NCI-H2171 (cell line): ENCODE measurements around the gene CRLF1.
A peak's percentile ranks its signal among the peaks of the same experiment; 100 is the strongest.
"Not testable (repeated sequence)": the region's sequence is repeated elsewhere in the genome, so short reads cannot be mapped to it uniquely, and the experiment has no call there.

Experiments
- DNase-seq: peaks from one replicate; lab custom pipeline; 2025; lab: John Stamatoyannopoulos, UW

The CRLF1 gene

DNA sequence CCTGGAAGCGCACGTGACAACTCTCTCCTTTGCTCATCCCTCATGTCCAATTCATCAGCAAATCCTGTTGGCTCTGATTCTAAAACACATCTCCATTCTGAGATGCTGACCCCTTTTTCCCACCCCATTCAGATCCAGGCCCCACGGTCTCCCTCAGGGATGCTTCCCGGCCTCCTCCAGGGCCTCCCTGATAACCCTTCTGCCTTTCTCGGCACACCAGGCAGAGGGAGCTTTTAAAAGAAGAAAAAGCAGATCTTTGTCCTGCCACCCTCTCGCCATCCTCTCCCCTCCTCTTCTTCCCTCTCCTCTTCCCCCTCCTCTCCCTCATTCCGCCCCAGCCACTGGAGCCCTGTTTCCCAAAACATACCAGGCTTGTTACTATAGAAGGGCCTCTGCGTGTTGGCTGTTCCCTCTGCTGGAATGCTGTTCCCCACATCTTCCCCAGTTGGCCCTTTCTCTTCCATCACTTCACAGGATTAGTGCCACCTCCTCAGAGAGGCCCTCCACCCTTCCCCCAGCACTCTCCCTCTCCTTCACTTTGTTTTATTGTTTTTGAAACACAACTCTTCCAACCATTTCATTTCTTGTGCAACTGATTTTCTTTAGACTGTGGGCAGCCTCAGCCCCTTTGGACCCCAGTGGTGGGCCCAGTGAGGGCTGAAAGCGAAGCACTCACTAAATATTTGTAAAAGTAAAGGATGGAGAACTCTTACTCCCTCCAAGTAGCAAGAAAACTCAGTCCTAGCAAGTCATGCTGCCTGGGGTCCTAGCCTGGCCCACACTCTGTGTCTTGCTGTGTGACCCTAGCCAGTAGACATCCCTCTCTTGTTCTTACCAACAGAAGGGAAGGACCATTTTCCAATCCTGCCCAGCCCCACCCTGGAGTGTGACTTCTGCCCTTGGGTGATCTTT is 2.5 kb upstream of the CRLF1 start:
- no peak for DNase-seq

- no peak for DNase-seq
Observed at GRCh38 chr19:18608102-18608804, 1.7 kb upstream of the CRLF1 start.

DNA sequence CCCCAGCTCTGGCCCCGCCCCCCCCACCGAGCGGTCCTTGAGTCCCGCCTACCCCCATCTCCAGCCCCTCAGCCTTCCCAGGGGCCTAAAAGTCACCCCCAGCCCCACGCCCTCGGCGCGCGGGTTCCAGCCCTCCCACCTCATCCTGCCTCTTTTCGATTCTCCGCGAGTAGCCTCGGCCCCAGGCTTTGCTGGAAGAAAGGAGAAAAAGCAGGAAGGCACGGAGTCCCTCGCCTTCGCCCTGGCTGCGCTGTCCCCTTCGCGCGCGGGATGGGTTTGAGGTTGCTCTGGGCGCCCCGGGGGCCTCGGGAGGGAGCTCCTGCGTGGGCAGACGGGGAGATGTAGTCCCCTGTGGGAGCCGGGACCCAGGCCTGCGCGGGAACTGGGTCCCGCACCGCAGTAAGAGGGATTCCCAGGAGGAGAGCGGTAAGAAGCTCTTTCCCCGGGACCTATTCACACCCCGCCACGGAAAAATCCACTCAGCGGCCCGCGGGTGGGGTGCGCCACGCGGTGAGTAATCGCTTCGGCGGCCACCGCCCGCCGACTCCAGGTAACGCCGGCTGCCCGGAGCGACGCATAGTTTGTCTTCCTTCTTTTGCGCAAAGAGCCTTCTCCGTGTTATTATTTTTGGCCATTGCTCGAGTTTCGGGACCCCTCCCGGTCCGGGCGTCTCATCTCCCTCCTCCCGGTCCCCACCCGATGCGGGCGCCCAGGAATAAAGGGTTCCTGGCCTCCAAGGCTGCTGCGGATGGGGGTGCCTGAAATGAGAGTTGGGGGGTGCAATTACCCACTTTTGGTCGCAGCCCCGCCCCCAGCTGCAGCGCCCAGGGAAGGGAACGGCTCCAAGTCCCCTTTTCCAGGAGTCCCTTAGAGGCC is 865 bp upstream of the CRLF1 start:
- DNase-seq = no peak

DNA sequence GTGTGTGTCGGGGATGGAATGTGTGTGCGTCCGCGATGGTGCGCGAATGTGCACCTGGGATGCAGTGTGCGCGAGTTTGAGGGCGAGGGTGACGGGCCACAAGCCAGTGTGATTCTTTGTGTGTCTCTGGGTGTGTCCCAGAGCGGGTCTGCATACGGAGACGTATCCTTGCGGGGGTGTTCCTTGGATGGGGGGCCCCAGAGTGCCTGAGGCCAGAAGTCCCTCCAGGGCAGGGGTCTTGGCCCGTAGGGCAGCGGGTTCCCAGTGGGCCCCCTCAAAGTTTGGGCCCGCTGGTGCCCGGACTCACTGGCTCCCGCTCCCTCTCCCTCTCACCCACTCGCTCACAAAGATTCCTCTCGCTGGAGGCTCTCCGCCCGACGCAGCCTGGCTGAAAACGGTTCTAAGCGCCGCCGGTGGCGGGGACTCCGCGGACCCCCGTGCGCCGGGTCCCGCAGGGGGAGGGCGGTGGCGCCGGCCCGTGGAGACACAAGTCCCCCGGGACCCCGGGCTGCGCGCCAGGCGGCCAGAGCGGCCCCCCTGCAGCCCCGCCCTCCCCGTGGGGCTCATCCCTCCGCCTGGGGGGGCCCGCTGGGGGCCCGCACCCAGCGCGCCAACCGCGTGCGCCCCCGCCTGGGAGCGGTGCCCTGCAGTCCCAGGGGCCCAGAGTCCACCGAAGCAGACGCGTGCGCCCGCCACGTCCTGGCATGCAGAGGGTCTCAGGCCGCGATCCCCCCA is 886 bp downstream of the CRLF1 start:
- no peak for DNase-seq

DNA sequence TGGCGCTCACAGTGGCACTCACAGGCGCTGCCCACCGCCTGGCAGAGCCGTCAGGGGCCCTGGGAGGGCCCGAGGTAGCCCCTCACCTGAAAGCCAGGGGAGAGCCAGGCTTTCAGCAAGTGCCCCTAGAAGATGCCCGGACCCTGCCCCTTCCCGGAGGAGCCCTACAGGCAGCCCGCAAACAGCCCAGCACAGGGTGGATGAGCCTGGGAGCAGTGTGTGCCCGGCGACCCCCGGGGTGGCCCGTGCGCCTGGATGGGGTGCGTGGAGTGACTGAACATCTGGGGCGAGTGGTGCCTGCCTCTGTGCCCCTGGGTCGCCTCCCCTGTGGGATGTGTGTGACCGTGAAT is 1.4 kb downstream of the CRLF1 start:
- no peak for DNase-seq

GRCh38 chr19:18604820-18605159 is 1.8 kb downstream of the CRLF1 start:
- no peak for DNase-seq

- no peak for DNase-seq
Observed at GRCh38 chr19:18603958-18604819, 2.4 kb downstream of the CRLF1 start.

DNA sequence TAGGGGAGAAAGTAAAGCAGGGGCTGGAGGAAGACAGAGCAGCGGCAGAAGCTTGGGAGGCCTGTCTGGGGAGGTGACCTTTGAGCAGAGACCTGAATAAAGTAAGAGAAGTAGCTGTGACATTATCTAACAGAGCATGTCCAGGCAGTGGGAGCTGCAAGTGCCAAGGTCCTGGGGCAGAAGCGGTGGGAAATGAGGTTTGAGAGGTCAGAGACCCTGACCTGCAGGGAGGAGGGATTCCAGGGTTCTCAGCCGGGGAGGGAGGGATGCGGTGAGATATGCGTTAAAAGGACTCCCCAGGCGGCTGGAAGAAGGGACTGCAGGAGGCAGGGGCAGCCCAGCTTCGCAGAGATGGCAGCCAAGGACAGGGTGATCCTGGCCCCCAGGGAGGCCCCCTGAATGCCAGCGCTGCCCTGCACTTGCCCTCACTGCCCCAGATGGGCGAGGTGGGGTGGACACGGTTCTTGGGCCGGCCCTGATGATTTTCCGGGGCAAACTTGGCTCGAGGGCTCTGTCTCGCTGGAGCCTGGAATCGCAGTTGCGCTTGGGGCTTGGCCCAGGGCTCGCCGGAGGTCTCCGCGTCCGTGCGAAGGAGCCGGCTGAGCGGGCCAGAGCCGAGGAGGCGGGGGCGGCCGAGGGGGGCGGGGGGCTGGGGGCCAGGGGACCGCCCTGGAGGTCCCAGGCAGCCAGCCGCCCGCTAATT is 3.2 kb downstream of the CRLF1 start:
- DNase-seq = no peak

- no peak for DNase-seq
Observed at GRCh38 chr19:18601875-18602274, 4.7 kb downstream of the CRLF1 start.

GRCh38 chr19:18600692-18601397 is 5.8 kb downstream of the CRLF1 start:
- not testable (repeated sequence) for DNase-seq

GRCh38 chr19:18599485-18599884 is 7.1 kb downstream of the CRLF1 start:
- no peak for DNase-seq

GRCh38 chr19:18597809-18598660 is 8.6 kb downstream of the CRLF1 start:
- no peak for DNase-seq

GRCh38 chr19:18596752-18597157 is 9.8 kb downstream of the CRLF1 start:
- DNase-seq = no peak

DNA sequence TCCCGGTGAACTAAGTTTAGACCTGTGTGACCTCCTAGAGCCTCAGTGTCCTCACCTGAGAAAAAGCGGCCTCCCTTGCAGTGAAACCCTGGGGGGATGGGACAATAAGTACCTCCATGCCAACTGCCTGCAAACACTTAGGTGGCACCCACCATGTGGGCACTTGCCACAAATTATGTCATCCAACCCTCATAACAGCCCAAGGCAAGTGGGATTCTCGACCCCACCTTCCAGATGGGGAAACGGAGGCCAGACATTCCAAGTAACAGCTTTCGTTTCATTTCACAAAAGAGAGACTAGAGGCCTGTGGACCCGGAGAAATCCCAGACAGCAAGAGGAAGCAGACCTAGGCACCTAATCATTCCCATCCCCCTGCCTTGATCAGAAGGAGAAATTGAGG is 11.1 kb downstream of the CRLF1 start:
- no peak for DNase-seq

- no peak for DNase-seq
Observed at GRCh38 chr19:18594824-18595373, 11.7 kb downstream of the CRLF1 start.

DNA sequence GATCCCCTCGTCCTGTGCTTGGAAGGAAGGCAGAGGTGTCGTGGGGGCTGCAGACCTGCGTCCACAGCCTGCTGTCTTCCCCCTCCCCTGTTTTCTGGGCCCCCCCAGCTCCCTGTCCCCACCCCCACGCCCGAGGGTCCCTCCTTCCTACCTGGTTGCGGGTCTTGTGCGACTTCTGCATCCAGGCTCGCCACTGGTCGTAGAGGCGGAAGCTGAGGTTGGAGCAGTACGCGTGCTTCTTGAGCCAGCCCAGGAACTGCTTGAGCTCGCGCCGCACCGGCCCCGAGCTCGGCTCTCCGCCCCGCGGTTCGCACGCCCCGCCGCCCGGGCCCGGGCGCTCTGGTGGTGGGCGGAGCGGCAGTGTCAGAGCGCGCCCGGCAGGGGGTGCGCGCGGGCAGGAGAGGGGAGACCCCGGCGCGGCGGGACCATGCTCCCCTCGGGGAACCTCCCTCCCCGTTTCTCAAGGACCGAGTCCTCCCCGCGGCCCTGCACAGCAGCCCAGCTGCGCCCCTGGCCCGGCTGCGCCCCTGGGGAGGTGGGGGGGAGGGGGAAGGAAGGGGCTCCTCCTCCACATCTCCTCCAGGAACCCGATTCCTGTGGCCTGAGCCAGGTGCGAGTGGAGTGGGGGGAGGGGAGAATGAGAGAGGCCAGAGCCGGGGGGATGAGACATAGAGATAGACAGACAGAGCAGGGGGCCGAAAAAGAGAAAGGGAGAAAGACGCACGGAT is 12.3 kb downstream of the CRLF1 start:
- DNase-seq = peak; percentile 75

- no peak for DNase-seq
Observed at GRCh38 chr19:18593367-18594095, 13.1 kb downstream of the CRLF1 start.
